Urothelium cell line (cell line): ENCODE measurements around the gene FGR.
"Not testable (repeated sequence)": the region's sequence is repeated elsewhere in the genome, so short reads cannot be mapped to it uniquely, and the experiment has no call there.

ENCODE experiments used
- DNase-seq: peaks from one replicate; pipeline ENCODE4 v3.0.0; 2011; ENCODE audit warnings: low spot score, mixed read lengths
- FAIRE-seq: peaks from 2 replicates; lab custom pipeline; 2011; peaks lifted over from hg19 to GRCh38; lab: Jason Lieb, UNC

Gene FGR

GRCh38 chr1:27660300-27660835 is 25.4 kb upstream of the FGR start:
- DNase-seq (no peak), FAIRE-seq (no peak)

GRCh38 chr1:27659497-27660299 is 24.7 kb upstream of the FGR start:
- FAIRE-seq (peak; percentile 42), DNase-seq (peak; percentile 94)

- no peak for FAIRE-seq
- peak; percentile 38 for DNase-seq
Measured at GRCh38 chr1:27658951-27659496, 24.0 kb upstream of the FGR start.

- DNase-seq = no peak
- no peak for FAIRE-seq
Measured at GRCh38 chr1:27656157-27656893, 21.3 kb upstream of the FGR start.

GRCh38 chr1:27655151-27655937 is 20.4 kb upstream of the FGR start:
- no peak for FAIRE-seq
- no peak for DNase-seq

GRCh38 chr1:27652111-27652864 is 17.3 kb upstream of the FGR start:
- FAIRE-seq = no peak
- no peak for DNase-seq

- DNase-seq (peak; percentile 67), FAIRE-seq (peak; percentile 90)
Measured at GRCh38 chr1:27650539-27651175, 15.7 kb upstream of the FGR start.

GRCh38 chr1:27650171-27650538 is 15.2 kb upstream of the FGR start:
- DNase-seq (no peak), FAIRE-seq (peak; percentile 69)

GRCh38 chr1:27649306-27649635 is 14.3 kb upstream of the FGR start:
- DNase-seq (no peak), FAIRE-seq (no peak)

GRCh38 chr1:27648602-27649305 is 13.8 kb upstream of the FGR start:
- no peak for FAIRE-seq
- no peak for DNase-seq

GRCh38 chr1:27647328-27647727 is 12.3 kb upstream of the FGR start:
- DNase-seq (no peak), FAIRE-seq (no peak)

GRCh38 chr1:27646676-27647075 is 11.7 kb upstream of the FGR start:
- DNase-seq = no peak
- FAIRE-seq = no peak

- no peak for DNase-seq
- FAIRE-seq = no peak
Measured at GRCh38 chr1:27645071-27645415, 10.1 kb upstream of the FGR start.

- FAIRE-seq (no peak), DNase-seq (no peak)
Measured at GRCh38 chr1:27644369-27645070, 9.5 kb upstream of the FGR start.

- no peak for FAIRE-seq
- peak; percentile 62 for DNase-seq
Measured at GRCh38 chr1:27643600-27644368, 8.8 kb upstream of the FGR start.

GRCh38 chr1:27640514-27640913 is 5.5 kb upstream of the FGR start:
- FAIRE-seq, DNase-seq: not testable (repeated sequence)

GRCh38 chr1:27638805-27639204 is 3.8 kb upstream of the FGR start:
- no peak for FAIRE-seq
- no peak for DNase-seq
